Kidney (tissue), 14 donors: ENCODE data around the gene C1QTNF8. TPM values are rescaled to one million over a fixed set of nuclear protein-coding genes. Genes with fewer than 3 reads are reported as not detected.

ENCODE experiments used
- DNase-seq, 5 donors: peaks; one replicate each; pipeline ENCODE4 v3.0.0-alpha.2; 2013 to 2020
- FAIRE-seq: peaks from 2 replicates; lab custom pipeline; 2012; peaks lifted over from hg19 to GRCh38; lab: Jason Lieb, UNC
- H3K27ac ChIP-seq, 2 donors: one replicate each; pipeline ENCODE4 v1.7.0; 2013; ENCODE audit warnings: low read depth in 2 of 2, low read length in 2 of 2, inconsistent platforms in 1 of 2
- H3K27me3 ChIP-seq: one replicate; pipeline ENCODE4 v1.7.1; 2013; ENCODE audit warnings: low read length, inconsistent platforms; ENCODE audit not compliant: control insufficient read depth, insufficient read depth
- H3K36me3 ChIP-seq, 3 donors: one replicate each; pipeline versions ENCODE4 v1.7.0 to v1.7.1; 2013; ENCODE audit warnings: low read length in 3 of 3, control low read depth in 1 of 3, inconsistent platforms in 1 of 3; ENCODE audit not compliant: insufficient read depth in 3 of 3, control insufficient read depth in 2 of 3
- H3K4me1 ChIP-seq, 3 donors: one replicate each; pipeline versions ENCODE4 v1.7.0 to v1.7.1; 2013; ENCODE audit warnings: low read length in 3 of 3, inconsistent platforms in 1 of 3, low read depth in 1 of 3; ENCODE audit not compliant: control insufficient read depth in 2 of 3, insufficient read depth in 2 of 3
- H3K4me3 ChIP-seq, 3 donors: one replicate each; pipeline versions ENCODE4 v1.7.0 to v1.8.1; 2013; ENCODE audit warnings: low read length in 3 of 3, control low read depth in 1 of 3, inconsistent platforms in 1 of 3
- H3K9ac ChIP-seq, 3 donors: one replicate each; pipeline versions ENCODE4 v1.7.0 to v1.7.1; 2013; ENCODE audit warnings: low read length in 3 of 3, control low read depth in 1 of 3, inconsistent platforms in 1 of 3
- H3K9me3 ChIP-seq, 3 donors: one replicate each; pipeline versions ENCODE4 v1.7.0 to v1.7.1; 2013; ENCODE audit warnings: low read length in 3 of 3, control low read depth in 1 of 3, inconsistent platforms in 1 of 3; ENCODE audit not compliant: control insufficient read depth in 2 of 3, insufficient read depth in 1 of 3
- intact Hi-C: fragments of 100-400 bp; cut with DNase I; formaldehyde crosslinking; loops from one replicate; pipeline ENCODE4 v1.11.1; 2022
- polyA plus RNA-seq: library from polyadenylated mRNA; stranded (reverse); fragments of 350-450 nt; fragmentation: Illumina TruSeq; extraction: RNeasy Lipid Tissue Mini Kit (QIAGEN cat#74804); gene quantifications from one replicate; pipeline ENCODE4 v1.2.3, GENCODE V29; 2014; ENCODE audit warnings: low read depth, low replicate concordance; ENCODE audit not compliant: insufficient read depth
- total RNA-seq: library from RNA; stranded (reverse); fragmentation: NEBNext Ultra II Directional; extraction: Animal tissue kit (Norgen Biotek cat#: 25700); gene quantifications from one replicate; pipeline ENCODE4 v1.2.1, GENCODE V29; 2021
- TF ChIP-seq, protein P1 (sequence below): IDR thresholded peaks from 3 replicates; pipeline ENCODE4 v1.5.1; 2012; ENCODE audit warnings: mild to moderate bottlenecking, moderate library complexity, borderline replicate concordance; ENCODE audit not compliant: insufficient read depth; ENCODE audit errors: extremely low read depth
- donor health status: control.
- donor health status: control.
- donor health status: control.
- donor health status: control.
- donor health status: control.
- donor health status: DM: yes; HTN: yes; CAD: no.
- donor health status: Normal renal cell carcinoma (clear cell type).

The C1QTNF8 gene
- total and polyA plus RNA-seq, 2 donors from 2014 or later, result not detected

DNA sequence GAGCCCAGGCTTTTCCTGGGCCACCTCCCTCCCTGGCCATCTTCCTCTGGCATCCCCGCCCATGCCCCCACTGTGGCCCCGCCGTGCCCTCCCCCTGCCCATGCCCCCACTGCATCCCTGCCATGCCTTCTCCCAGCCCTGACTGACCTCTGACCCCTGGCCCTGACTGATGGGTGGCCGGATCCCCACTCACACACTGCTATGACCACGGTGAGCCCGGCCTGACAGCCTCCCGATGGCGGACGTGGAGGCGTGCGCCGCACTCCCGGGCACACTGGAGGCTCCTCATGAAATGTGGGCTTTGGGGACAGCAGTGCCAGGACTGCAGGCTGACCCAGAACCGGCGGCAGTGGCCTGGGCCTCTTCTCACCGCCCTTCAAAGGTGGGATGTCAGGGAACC is 10.6 kb upstream of the C1QTNF8 start:
- intact Hi-C loops, result no loop called here
- FAIRE-seq, result no peak
- no peaks in the 10 kb centered on the region for H3K27me3 ChIP-seq

DNA sequence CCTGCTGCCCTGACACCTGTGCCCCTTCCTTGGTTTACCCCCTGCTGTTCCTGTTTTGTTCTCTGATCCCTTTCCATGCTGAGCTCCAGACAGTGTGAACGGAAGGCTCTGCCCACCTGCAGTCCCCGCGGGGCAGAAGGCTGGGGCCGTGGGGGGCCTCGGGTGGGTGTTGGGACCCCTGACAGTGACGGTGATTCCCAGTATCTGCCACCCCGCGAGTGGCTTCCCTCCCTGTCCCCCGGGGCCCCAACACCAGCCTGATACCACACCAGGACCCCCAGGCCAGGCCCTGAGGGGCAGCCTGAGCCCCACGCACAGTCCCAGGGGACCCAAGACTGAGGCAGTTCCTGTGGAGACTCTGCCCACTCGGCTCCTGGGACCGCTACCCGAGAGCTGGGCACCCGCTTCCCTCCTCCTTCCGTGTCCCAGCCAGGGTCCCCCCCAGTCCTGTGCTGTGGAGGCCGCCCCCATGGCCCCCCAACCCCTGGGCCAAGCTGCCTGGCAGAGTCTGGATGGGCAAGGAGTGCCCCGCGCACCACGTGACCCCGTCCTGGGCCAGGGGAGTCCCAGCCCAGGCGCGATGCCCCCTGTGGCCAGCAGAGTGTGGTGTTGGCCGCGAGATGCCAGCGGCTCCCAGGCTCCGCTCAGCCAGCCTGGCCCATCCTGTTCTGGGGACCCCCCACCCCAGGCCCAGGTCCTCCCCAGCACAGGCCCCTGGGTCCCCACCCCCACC is 10.0 kb upstream of the C1QTNF8 start:
- no peak overlapping the region for H3K9ac ChIP-seq
- H3K4me3 ChIP-seq, result no peak overlapping the region
- no peaks in the 10 kb centered on the region for H3K9me3 ChIP-seq
- FAIRE-seq, result no peak
- TF ChIP-seq, protein P1, sequence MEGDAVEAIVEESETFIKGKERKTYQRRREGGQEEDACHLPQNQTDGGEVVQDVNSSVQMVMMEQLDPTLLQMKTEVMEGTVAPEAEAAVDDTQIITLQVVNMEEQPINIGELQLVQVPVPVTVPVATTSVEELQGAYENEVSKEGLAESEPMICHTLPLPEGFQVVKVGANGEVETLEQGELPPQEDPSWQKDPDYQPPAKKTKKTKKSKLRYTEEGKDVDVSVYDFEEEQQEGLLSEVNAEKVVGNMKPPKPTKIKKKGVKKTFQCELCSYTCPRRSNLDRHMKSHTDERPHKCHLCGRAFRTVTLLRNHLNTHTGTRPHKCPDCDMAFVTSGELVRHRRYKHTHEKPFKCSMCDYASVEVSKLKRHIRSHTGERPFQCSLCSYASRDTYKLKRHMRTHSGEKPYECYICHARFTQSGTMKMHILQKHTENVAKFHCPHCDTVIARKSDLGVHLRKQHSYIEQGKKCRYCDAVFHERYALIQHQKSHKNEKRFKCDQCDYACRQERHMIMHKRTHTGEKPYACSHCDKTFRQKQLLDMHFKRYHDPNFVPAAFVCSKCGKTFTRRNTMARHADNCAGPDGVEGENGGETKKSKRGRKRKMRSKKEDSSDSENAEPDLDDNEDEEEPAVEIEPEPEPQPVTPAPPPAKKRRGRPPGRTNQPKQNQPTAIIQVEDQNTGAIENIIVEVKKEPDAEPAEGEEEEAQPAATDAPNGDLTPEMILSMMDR, result peak; percentile 98
- no peaks in the 10 kb centered on the region for H3K27me3 ChIP-seq
- intact Hi-C loops, result no loop called here
- no peak overlapping the region for H3K27ac ChIP-seq
- peak; percentile 80 to 91 (median 87) for DNase-seq
- no peaks in the 10 kb centered on the region for H3K36me3 ChIP-seq
- H3K4me1 ChIP-seq, result peaks cover 0 to 14% (median 0%) of the 10 kb centered on the region in 3 donors

More for the DNA sequence above, 10.6 kb upstream of the C1QTNF8 start:
- H3K9me3 ChIP-seq, result no peaks in the 10 kb centered on the region
- H3K27ac ChIP-seq, result no peak overlapping the region
- no peaks in the 10 kb centered on the region for H3K36me3 ChIP-seq
- H3K9ac ChIP-seq, result no peak overlapping the region
- no peak overlapping the region for H3K4me3 ChIP-seq
- TF ChIP-seq, protein P1, result no peak
- no peak for DNase-seq
- H3K4me1 ChIP-seq, result peaks cover 0 to 14% (median 0%) of the 10 kb centered on the region in 3 donors

DNA sequence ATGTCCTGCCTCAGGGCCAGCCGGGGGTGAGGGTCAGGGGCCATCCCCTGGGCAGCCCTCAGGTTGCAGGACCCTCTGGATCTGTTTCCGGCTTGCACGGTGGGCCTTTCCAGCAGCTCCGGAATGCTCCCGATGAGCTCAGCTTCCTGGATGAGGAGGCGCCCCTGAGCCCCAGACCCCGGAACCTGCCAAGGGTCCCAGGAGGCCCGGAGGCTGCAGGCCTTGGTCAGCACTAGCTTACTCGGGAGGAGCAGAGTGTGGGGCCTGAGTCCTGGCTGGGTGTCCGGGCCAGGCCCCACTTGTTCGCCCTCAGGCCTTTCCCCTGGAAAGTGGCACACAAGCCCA is 7.6 kb upstream of the C1QTNF8 start:
- Histone ChIP-seq H3K36me3 (no peaks in the 10 kb centered on the region), H3K27ac (no peak overlapping the region), H3K27me3 (no peaks in the 10 kb centered on the region), H3K9me3 (no peaks in the 10 kb centered on the region), H3K4me1 (peaks cover 0 to 6% (median 0%) of the 10 kb centered on the region in 3 donors), H3K9ac (no peak overlapping the region), H3K4me3 (no peak overlapping the region)
- TF ChIP-seq, protein P1, result no peak
- FAIRE-seq (no peak), DNase-seq (no peak)
- intact Hi-C loops, result no loop called here
